Astrocyte of the spinal cord (primary cell): ENCODE measurements around the gene NOTCH2.

Experiments used
- DNase-seq: peaks from one replicate; pipeline ENCODE4 v3.0.0; 2011; ENCODE audit warnings: low read depth, low spot score
- H3K4me3 ChIP-seq: 2 replicates; pipeline ENCODE4 v1.5.1; 2011; ENCODE audit warnings: low read depth, mild to moderate bottlenecking, low read length, moderate library complexity
- CTCF ChIP-seq: IDR thresholded peaks from 2 replicates; pipeline ENCODE4 v1.5.1; 2012; ENCODE audit warnings: low read depth, mild to moderate bottlenecking, low read length, inconsistent platforms
- in situ Hi-C: cut with HindIII; loops from 2 replicates; pipeline ENCODE4 v1.10.0; 2017; ENCODE audit warnings: low sequenced_read_pairs

Gene NOTCH2

GRCh38 chr1:119952496-119952895 lies 117.0 kb downstream of the NOTCH2 start:
- in situ Hi-C loops = no loop called here

GRCh38 chr1:119948342-119949214 lies 120.9 kb downstream of the NOTCH2 start:
- TF ChIP-seq CTCF = peak; percentile 93
- in situ Hi-C loops = no loop called here
- DNase-seq = peak; percentile 84
- H3K4me3 ChIP-seq = no peak overlapping the region

More at GRCh38 chr1:119952496-119952895, 117.0 kb downstream of the NOTCH2 start:
- no peak overlapping the region for H3K4me3 ChIP-seq
- no peak for DNase-seq
- no peak for TF ChIP-seq CTCF

- no peak for TF ChIP-seq CTCF
- in situ Hi-C loops = no loop called here
- H3K4me3 ChIP-seq = no peak overlapping the region
- peak; percentile 90 for DNase-seq
Observed at GRCh38 chr1:119947468-119947867, 122.0 kb downstream of the NOTCH2 start.

GRCh38 chr1:119946724-119947123 lies 122.7 kb downstream of the NOTCH2 start:
- no peak overlapping the region for H3K4me3 ChIP-seq
- no peak for DNase-seq
- no peak for TF ChIP-seq CTCF
- in situ Hi-C loops = no loop called here

GRCh38 chr1:119943216-119943615 lies 126.2 kb downstream of the NOTCH2 start:
- no peak for DNase-seq
- TF ChIP-seq CTCF = no peak
- in situ Hi-C loops = no loop called here
- H3K4me3 ChIP-seq = no peak overlapping the region

GRCh38 chr1:119941392-119941791 lies 128.1 kb downstream of the NOTCH2 start:
- H3K4me3 ChIP-seq = no peak overlapping the region
- DNase-seq = no peak
- TF ChIP-seq CTCF = no peak
- in situ Hi-C loops = no loop called here
